ENCODE measurements around the gene EYA2. TPM values are rescaled to one million over a fixed set of nuclear protein-coding genes. Genes with fewer than 3 reads are reported as not detected.

The EYA2 gene
- total RNA-seq, 1 experiment from 2014 or later, result 0.74 TPM

GRCh38 chr20:46899621-46900020 is 5.0 kb downstream of the EYA2 start:
- H4K20me1 ChIP-seq (ENCODE audit: control insufficient read depth, insufficient read depth, insufficient read length), result no peaks in the 10 kb centered on the region
- no peak overlapping the region for H3K9ac ChIP-seq (ENCODE audit: extremely low read depth, insufficient read length, low read length)
- H2BK12ac ChIP-seq (ENCODE audit: insufficient read length, low read depth, low read length), result no peak overlapping the region
- no peak overlapping the region for H4K91ac ChIP-seq (ENCODE audit: insufficient read length, low read depth, low read length)
- H3K4ac ChIP-seq (ENCODE audit: low read depth, low read length), result no peak overlapping the region
- H3K4me2 ChIP-seq (ENCODE audit: insufficient read depth, insufficient read length, low read length), result no peak overlapping the region
- H4K5ac ChIP-seq (ENCODE audit: insufficient read length, low read depth, low read length), result no peak overlapping the region
- no peak for DNase-seq
- H3K27me3 Mint-ChIP-seq (ENCODE audit: low read depth), result peaks cover 48% of the 10 kb centered on the region
- no peaks in the 10 kb centered on the region for H3K36me3 Mint-ChIP-seq (ENCODE audit: insufficient read depth in 1 of 3, low read depth in 3 of 3)
- H3K56ac ChIP-seq (ENCODE audit: insufficient read length, low read depth, low read length), result no peak overlapping the region
- H3K27me3 ChIP-seq (ENCODE audit: insufficient read depth, low read length), result peaks cover 12% of the 10 kb centered on the region; the same call in 1 of the 2 replicates
- no peaks in the 10 kb centered on the region for H3K79me1 ChIP-seq (ENCODE audit: insufficient read depth, low read depth, low read length, poor library complexity, severe bottlenecking)
- H3K4me1 ChIP-seq (ENCODE audit: insufficient read depth, low read length), result no peaks in the 10 kb centered on the region
- no peak overlapping the region for H4K8ac ChIP-seq (replicated peaks; ENCODE audit: insufficient read length, low read depth, low read length)
- H3K14ac ChIP-seq (ENCODE audit: insufficient read depth, low read length), result no peak overlapping the region
- H3K79me2 ChIP-seq (ENCODE audit: insufficient read depth, low read length), result no peaks in the 10 kb centered on the region
- no peak overlapping the region for H2BK120ac ChIP-seq (ENCODE audit: low read depth, low read length, poor library complexity, severe bottlenecking)
- no peak overlapping the region for H3T11ph ChIP-seq (ENCODE audit: low read length)
- TF ChIP-seq CTCF (conservative IDR thresholded peaks at IDR 0.05), result no peak
- no peaks in the 10 kb centered on the region; a peak in 1 of 5 replicates for H3K9me3 Mint-ChIP-seq
- no peak overlapping the region for H2BK15ac ChIP-seq (ENCODE audit: low read depth, low read length)
- no peak overlapping the region for H3K23ac ChIP-seq (ENCODE audit: insufficient read length, low read depth, low read length)
- H3K23me2 ChIP-seq (ENCODE audit: insufficient read length, low read depth, low read length, poor library complexity, severe bottlenecking), result peaks cover 11% of the 10 kb centered on the region
- H2BK5ac ChIP-seq (ENCODE audit: insufficient read length, low read length), result no peak overlapping the region
- H3K9me3 ChIP-seq (ENCODE audit: control insufficient read depth, low read depth, low read length), result no peaks in the 10 kb centered on the region
- no peak overlapping the region for H2BK20ac ChIP-seq (ENCODE audit: low read depth, low read length, poor library complexity, severe bottlenecking)
- H3K18ac ChIP-seq (ENCODE audit: insufficient read length, low read depth, low read length), result no peak overlapping the region
- H3K27ac Mint-ChIP-seq, result no peak overlapping the region
- H3K27ac ChIP-seq (ENCODE audit: insufficient read length, low read depth, low read length), result no peak overlapping the region
- no peak overlapping the region for H2AFZ ChIP-seq (ENCODE audit: low read length)
- H3K4me3 Mint-ChIP-seq, result no peak overlapping the region
- no CpG with 5 or more reads among the region's 11 CpGs for WGBS (ENCODE audit: extremely low coverage, insufficient read length, low lambda C conversion rate)
- peaks cover 25 to 28% of the 10 kb centered on the region in 2 experiments for H3K4me1 Mint-ChIP-seq
- no peak overlapping the region for H2AK5ac ChIP-seq (ENCODE audit: insufficient read length, low read length)
